Lower leg skin (tissue), 4 donors: ENCODE data around the gene RMND1. TPM values are rescaled to one million over a fixed set of nuclear protein-coding genes. Genes with fewer than 3 reads are reported as not detected.

Experiments used
- DNase-seq, 2 donors: peaks; one replicate each; pipeline ENCODE4 v3.0.0-alpha.2; 2019; ENCODE audit warnings: low spot score in 2 of 2
- H3K4me3 ChIP-seq: fragments of 200-600 bp; sonication (generic); 2 replicates; pipeline ENCODE4 v1.5.1; 2017; ENCODE audit warnings: mild to moderate bottlenecking, low read depth; ENCODE audit not compliant: poor library complexity, severe bottlenecking
- POLR2A ChIP-seq, 2 donors: fragments of 450-650 bp; IDR thresholded peaks; one replicate each; pipeline ENCODE4 v1.6.1; 2016 to 2017; ENCODE audit warnings: antibody characterized with exemption in 2 of 2, mild to moderate bottlenecking in 1 of 2, moderate library complexity in 1 of 2
- WGBS, 2 donors: methylation state at CpG; one replicate each; pipeline ENCODE4 v1.1.5; 2018; 5-methylcytosine and 5-hydroxymethylcytosine counted together
- intact Hi-C: fragments of 100-400 bp; cut with DNase I; formaldehyde crosslinking; loops from one replicate; pipeline ENCODE4 v1.15.0; 2023; ENCODE audit warnings: low total_unique reads
- total RNA-seq, 4 donors: library from RNA; depleted of rRNA; stranded (reverse); fragments of >200 nt; gene quantifications; one replicate each; pipeline ENCODE4 v1.1.0, GENCODE V29; 2016
- TF ChIP-seq, protein P1 (sequence below), 3 donors: fragments of 450-650 bp; IDR thresholded peaks; one replicate each; pipeline ENCODE4 v1.5.1; 2016; ENCODE audit warnings: antibody characterized with exemption in 3 of 3, mild to moderate bottlenecking in 3 of 3, moderate library complexity in 2 of 3

The RMND1 gene
- total RNA-seq, 4 donors from 2014 or later: 11.7 to 21.7 (median 16.6) TPM

DNA sequence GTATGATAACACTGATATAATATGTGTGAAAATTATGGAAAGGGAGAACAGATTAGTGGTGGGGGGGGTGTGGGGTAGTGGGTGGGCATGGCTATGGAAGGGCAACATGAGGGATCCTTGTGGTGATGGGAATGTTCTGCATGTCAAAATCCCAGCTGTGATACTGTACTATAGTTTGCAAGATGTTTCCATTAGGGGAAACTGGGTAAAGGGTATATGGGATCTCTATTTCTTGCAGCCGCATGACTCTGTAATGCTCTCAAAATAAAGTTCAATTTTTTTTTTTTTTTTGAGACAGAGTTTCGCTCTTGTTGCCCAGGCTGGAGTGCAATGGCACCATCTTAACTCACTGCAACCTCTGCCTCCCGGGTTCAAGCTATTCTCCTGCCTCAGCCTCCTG lies 74.8 kb downstream of the RMND1 start:
- intact Hi-C loops: no loop called here
- TF ChIP-seq POLR2A (IDR thresholded peaks at IDR 0.05): no peak
- TF ChIP-seq, protein P1, sequence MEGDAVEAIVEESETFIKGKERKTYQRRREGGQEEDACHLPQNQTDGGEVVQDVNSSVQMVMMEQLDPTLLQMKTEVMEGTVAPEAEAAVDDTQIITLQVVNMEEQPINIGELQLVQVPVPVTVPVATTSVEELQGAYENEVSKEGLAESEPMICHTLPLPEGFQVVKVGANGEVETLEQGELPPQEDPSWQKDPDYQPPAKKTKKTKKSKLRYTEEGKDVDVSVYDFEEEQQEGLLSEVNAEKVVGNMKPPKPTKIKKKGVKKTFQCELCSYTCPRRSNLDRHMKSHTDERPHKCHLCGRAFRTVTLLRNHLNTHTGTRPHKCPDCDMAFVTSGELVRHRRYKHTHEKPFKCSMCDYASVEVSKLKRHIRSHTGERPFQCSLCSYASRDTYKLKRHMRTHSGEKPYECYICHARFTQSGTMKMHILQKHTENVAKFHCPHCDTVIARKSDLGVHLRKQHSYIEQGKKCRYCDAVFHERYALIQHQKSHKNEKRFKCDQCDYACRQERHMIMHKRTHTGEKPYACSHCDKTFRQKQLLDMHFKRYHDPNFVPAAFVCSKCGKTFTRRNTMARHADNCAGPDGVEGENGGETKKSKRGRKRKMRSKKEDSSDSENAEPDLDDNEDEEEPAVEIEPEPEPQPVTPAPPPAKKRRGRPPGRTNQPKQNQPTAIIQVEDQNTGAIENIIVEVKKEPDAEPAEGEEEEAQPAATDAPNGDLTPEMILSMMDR (IDR thresholded peaks at IDR 0.05): no peak
- no peak overlapping the region for H3K4me3 ChIP-seq
- DNase-seq: no peak
- 64 to 98% methylated on average over 3 of the region's 3 CpGs for WGBS, 2 donors

DNA sequence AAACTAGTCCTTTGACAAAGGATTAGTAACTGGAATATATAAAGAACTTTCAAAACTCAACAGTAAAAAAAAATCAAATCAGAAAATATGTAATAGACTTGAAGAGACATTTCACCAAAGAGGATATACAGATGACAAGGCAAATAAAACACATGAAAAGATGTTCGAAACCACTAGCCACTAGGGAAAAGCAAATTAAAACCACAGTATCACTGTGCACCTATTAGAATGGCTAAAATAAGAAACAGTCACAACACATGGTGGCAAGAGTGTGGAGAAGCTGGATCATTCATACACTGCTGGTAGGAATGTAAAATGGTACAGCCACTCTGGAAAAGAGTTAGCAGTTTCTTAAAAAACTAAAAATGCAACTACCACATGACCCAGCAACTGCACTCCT lies 75.5 kb downstream of the RMND1 start:
- intact Hi-C loops: no loop called here
- no peak overlapping the region for H3K4me3 ChIP-seq
- no peak for DNase-seq
- WGBS, 2 donors: 57 to 59% methylated on average over 1 of the region's 1 CpG
- no peak for TF ChIP-seq POLR2A (IDR thresholded peaks at IDR 0.05)
- TF ChIP-seq, protein P1 (IDR thresholded peaks at IDR 0.05): no peak

DNA sequence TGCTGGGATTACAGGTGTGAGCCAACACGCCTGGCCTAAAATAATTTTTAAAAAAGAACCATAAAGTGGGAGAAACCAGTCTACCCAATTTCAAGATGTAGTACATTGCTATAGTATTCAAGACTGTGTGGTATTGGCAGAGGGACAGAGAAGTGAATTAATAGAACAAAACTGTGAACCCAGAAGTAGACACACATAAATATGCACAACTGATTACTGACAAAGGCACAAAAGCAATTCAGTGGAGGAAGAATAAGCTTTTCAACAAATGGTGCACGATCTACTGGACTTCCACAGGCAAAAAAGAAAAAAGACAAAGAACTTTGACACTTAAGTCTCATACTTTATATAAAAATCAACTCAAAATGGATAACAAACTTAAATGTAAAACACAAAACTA lies 76.1 kb downstream of the RMND1 start:
- intact Hi-C loops: no loop called here
- 93 to 94% methylated on average over 2 of the region's 2 CpGs for WGBS, 2 donors
- no peak for TF ChIP-seq POLR2A (IDR thresholded peaks at IDR 0.05)
- TF ChIP-seq, protein P1 (IDR thresholded peaks at IDR 0.05): no peak

DNA sequence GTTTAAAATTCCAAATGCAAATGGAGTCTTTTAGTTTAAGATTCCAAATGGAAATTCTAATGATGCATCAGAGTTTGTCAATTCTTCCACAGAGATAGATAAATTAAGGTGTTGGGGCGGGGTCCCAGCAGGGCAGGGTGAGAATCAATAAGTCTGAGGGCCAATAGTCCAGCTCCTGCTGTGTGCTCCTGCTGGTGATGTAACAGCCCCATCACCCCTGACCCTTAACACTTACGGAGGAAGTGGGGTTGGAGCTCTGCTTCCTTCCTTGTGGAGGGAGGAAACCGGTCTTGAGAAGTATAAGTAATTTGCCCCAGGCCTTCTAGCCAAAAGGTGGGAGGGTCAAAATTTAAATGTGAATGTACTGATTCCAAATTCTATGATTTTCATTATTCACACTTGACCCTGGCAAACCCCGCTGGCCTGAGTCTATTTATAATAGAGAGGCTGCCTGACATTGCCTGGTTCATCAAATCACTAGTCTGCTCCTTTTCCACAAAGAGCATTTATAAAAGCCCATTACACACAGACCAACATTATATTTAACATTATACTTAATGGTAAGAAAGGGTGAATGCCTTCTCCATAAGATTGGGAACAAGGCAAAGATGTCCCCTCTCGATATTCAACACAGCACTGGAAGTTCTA lies 77.8 kb downstream of the RMND1 start:
- DNase-seq: no peak
- intact Hi-C loops: no loop called here
- TF ChIP-seq POLR2A (IDR thresholded peaks at IDR 0.05): no peak
- TF ChIP-seq, protein P1 (IDR thresholded peaks at IDR 0.05): no peak
- WGBS, 2 donors: 64% methylated on average over 5 of the region's 5 CpGs
- no peak overlapping the region for H3K4me3 ChIP-seq

More for the DNA sequence above, 76.1 kb downstream of the RMND1 start:
- no peak overlapping the region for H3K4me3 ChIP-seq
- DNase-seq: no peak

DNA sequence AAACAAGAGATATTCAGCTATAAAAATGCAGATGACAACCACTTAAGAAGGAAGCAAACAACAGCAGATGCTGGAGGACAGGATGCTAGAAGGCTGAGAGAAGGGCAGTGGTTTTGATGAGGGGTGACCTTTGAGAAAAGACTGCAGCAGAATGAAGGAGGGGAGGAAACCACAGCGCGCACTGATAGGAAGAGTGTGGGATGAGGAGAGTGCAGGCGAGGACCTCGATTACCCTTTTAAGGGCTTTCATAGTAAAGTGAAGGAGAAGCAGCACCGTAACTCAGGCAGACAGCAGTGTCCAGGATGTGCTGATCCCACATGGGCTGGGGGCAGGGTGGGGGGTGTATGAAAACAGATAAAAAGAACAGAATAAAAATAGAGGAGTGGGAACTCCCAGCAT lies 79.8 kb downstream of the RMND1 start:
- TF ChIP-seq, protein P1 (IDR thresholded peaks at IDR 0.05): no peak
- TF ChIP-seq POLR2A (IDR thresholded peaks at IDR 0.05): no peak
- 80 to 93% methylated on average over 5 of the region's 5 CpGs for WGBS, 2 donors
- no peak for DNase-seq
- intact Hi-C loops: no loop called here
- H3K4me3 ChIP-seq: no peak overlapping the region
